ENCODE results near the gene LHFPL2. TPM values are rescaled to one million over a fixed set of nuclear protein-coding genes. Genes with fewer than 3 reads are reported as not detected.

The LHFPL2 gene
- total RNA-seq, 2 donors from 2014 or later, result 15.5 to 18.7 TPM

GRCh38 chr5:78577071-78577807 is 71.3 kb downstream of the LHFPL2 start:
- Histone ChIP-seq H3K9me3 (no peaks in the 10 kb centered on the region), H3K27me3 (no peaks in the 10 kb centered on the region), H3K4me1 (peaks cover 5% of the 10 kb centered on the region), H3K36me3 (replicated peaks in 1 of 2; ENCODE audit: insufficient read depth in 1 of 2, low read depth in 2 of 2) (no peaks in the 10 kb centered on the region), H3K4me3 (no peak overlapping the region), H3K27ac (peak overlapping the region in 1 of 4 donors; percentile 2)
- peak; percentile 56 for ATAC-seq
- DNase-seq, result peak in 2 of 4 donors; percentile 32 to 34
- 70 to 74% methylated on average over 8 of the region's 8 CpGs for WGBS, 2 donors
- intact Hi-C loops (cut with DNase I), result no loop called here
- TF ChIP-seq POLR2A (IDR thresholded peaks at IDR 0.05), result no peak

- Histone ChIP-seq H3K36me3 (replicated peaks in 1 of 2; ENCODE audit: insufficient read depth in 1 of 2, low read depth in 2 of 2) (no peaks in the 10 kb centered on the region), H3K9me3 (no peaks in the 10 kb centered on the region), H3K27me3 (no peaks in the 10 kb centered on the region), H3K27ac (peak overlapping the region in 1 of 4 donors; percentile 2), H3K4me3 (no peak overlapping the region), H3K4me1 (peaks cover 5% of the 10 kb centered on the region)
- ATAC-seq (no peak), DNase-seq (no peak)
- 75 to 85% methylated on average over 3 of the region's 3 CpGs for WGBS, 2 donors
- TF ChIP-seq POLR2A (IDR thresholded peaks at IDR 0.05), result no peak
- no peak for TF ChIP-seq CTCF (IDR thresholded peaks at IDR 0.05)
- intact Hi-C loops (cut with DNase I), result no loop called here
Observed at GRCh38 chr5:78576376-78576775, 72.2 kb downstream of the LHFPL2 start.

- no peak for ATAC-seq
- intact Hi-C loops (cut with DNase I), result no loop called here
- no peak overlapping the region for H3K4me3 ChIP-seq
- no peak overlapping the region for H3K27ac ChIP-seq
- WGBS, 2 donors, result 84 to 93% methylated on average over 7 of the region's 7 CpGs
- no peaks in the 10 kb centered on the region for H3K9me3 ChIP-seq
- no peaks in the 10 kb centered on the region for H3K36me3 ChIP-seq (replicated peaks in 1 of 2; ENCODE audit: insufficient read depth in 1 of 2, low read depth in 2 of 2)
- peaks cover 11% of the 10 kb centered on the region for H3K4me1 ChIP-seq
- TF ChIP-seq POLR2A (IDR thresholded peaks at IDR 0.05), result no peak
- TF ChIP-seq CTCF (IDR thresholded peaks at IDR 0.05), result no peak
- no peaks in the 10 kb centered on the region for H3K27me3 ChIP-seq
- DNase-seq, result no peak
Observed at GRCh38 chr5:78574731-78575161, 73.8 kb downstream of the LHFPL2 start.

GRCh38 chr5:78574131-78574673 is 74.4 kb downstream of the LHFPL2 start:
- no peaks in the 10 kb centered on the region for H3K9me3 ChIP-seq
- no peaks in the 10 kb centered on the region for H3K27me3 ChIP-seq
- TF ChIP-seq CTCF (IDR thresholded peaks at IDR 0.05) (no peak), POLR2A (IDR thresholded peaks at IDR 0.05) (no peak)
- H3K36me3 ChIP-seq (replicated peaks in 1 of 2; ENCODE audit: insufficient read depth in 1 of 2, low read depth in 2 of 2), result no peaks in the 10 kb centered on the region
- no peak overlapping the region for H3K4me3 ChIP-seq
- DNase-seq (no peak), ATAC-seq (no peak)
- intact Hi-C loops (cut with DNase I), result no loop called here
- peaks cover 16% of the 10 kb centered on the region for H3K4me1 ChIP-seq
- no peak overlapping the region for H3K27ac ChIP-seq
- WGBS, 2 donors, result 67 to 75% methylated on average over 4 of the region's 4 CpGs

GRCh38 chr5:78573318-78573717 is 75.3 kb downstream of the LHFPL2 start:
- H3K4me1 ChIP-seq, result peaks cover 25% of the 10 kb centered on the region
- no peaks in the 10 kb centered on the region for H3K27me3 ChIP-seq
- H3K27ac ChIP-seq, result no peak overlapping the region
- ATAC-seq, result no peak
- WGBS, 2 donors, result 77 to 91% methylated on average over 2 of the region's 2 CpGs
- intact Hi-C loops (cut with DNase I), result no loop called here
- TF ChIP-seq POLR2A (IDR thresholded peaks at IDR 0.05), result no peak
- TF ChIP-seq CTCF (IDR thresholded peaks at IDR 0.05), result no peak
- H3K9me3 ChIP-seq, result no peaks in the 10 kb centered on the region
- DNase-seq, result no peak
- H3K4me3 ChIP-seq, result no peak overlapping the region
- no peaks in the 10 kb centered on the region for H3K36me3 ChIP-seq (replicated peaks in 1 of 2; ENCODE audit: insufficient read depth in 1 of 2, low read depth in 2 of 2)

Measured in body of pancreas (tissue), 4 donors.